IMR-90 (cell line): ENCODE results near the gene NKD1. TPM values are rescaled to one million over a fixed set of nuclear protein-coding genes. Genes with fewer than 3 reads are reported as not detected.

ENCODE experiments used
- ATAC-seq: fragments of 200-7000 bp; cut with Tn5 transposase; 2 replicates; pipeline ENCODE4 v1.9.1; 2020; ENCODE audit warnings: low read depth, mild to moderate bottlenecking, moderate library complexity
- BruUV-seq: library from RNA; stranded (reverse); fragments of 400-500 nt; replicated peaks from 2 replicates; lab custom pipeline; 2021; lab: Mats Ljungman, UMichigan
- CTCF ChIA-PET: fragments of 300-600 bp; formaldehyde crosslinking; extraction: SDS; loops from one replicate; lab custom pipeline; 2021; ENCODE audit warnings: antibody characterized with exemption; lab: Yijun Ruan, JAX
- POLR2A ChIA-PET: fragments of 300-600 bp; sonication (Branson Sonifier 250); formaldehyde crosslinking; loops from one replicate; lab custom pipeline; 2022; ENCODE audit warnings: antibody characterized with exemption; ENCODE audit not compliant: unreplicated experiment; lab: Charles Lee
- DNase-seq: peaks from one replicate; pipeline ENCODE4 v3.0.0; 2013
- H2AFZ ChIP-seq: replicated peaks from 2 replicates; pipeline ENCODE3; 2013; ENCODE audit warnings: low read length, mild to moderate bottlenecking; ENCODE audit not compliant: poor library complexity
- H2AK5ac ChIP-seq: 2 replicates; pipeline ENCODE4 v1.6.1; 2013; ENCODE audit warnings: low read depth, low read length, inconsistent platforms
- H2AK9ac ChIP-seq: replicated peaks from 2 replicates; pipeline ENCODE3; 2013; ENCODE audit warnings: mild to moderate bottlenecking, low read depth, low read length, moderate library complexity; ENCODE audit not compliant: poor library complexity
- H2BK120ac ChIP-seq: 2 replicates; pipeline ENCODE4 v1.6.1; 2013; ENCODE audit warnings: low read depth, low read length, inconsistent platforms
- H2BK15ac ChIP-seq: 3 replicates; pipeline ENCODE4 v1.6.1; 2013; ENCODE audit warnings: low read depth, low read length, inconsistent platforms
- H2BK20ac ChIP-seq: 2 replicates; pipeline ENCODE4 v1.6.1; 2013; ENCODE audit warnings: low read depth, mild to moderate bottlenecking, inconsistent platforms, low read length, moderate library complexity
- H2BK5ac ChIP-seq: 2 replicates; pipeline ENCODE4 v1.6.1; 2013; ENCODE audit warnings: mild to moderate bottlenecking, low read depth, low read length, inconsistent platforms; ENCODE audit not compliant: poor library complexity, severe bottlenecking
- H3K14ac ChIP-seq: replicated peaks from 2 replicates; pipeline ENCODE4 v1.6.1; 2013; ENCODE audit warnings: low read depth, low read length, inconsistent platforms
- H3K18ac ChIP-seq: 2 replicates; pipeline ENCODE4 v1.6.1; 2013; ENCODE audit warnings: low read depth, low read length, control low read depth
- H3K23ac ChIP-seq: 2 replicates; pipeline ENCODE4 v1.6.1; 2013; ENCODE audit warnings: low read depth, low read length, inconsistent platforms
- H3K27ac ChIP-seq: 2 replicates; pipeline ENCODE4 v1.5.1; 2013; ENCODE audit warnings: mild to moderate bottlenecking, control low read depth, low read length; ENCODE audit not compliant: insufficient read depth
- H3K27me3 ChIP-seq: 2 replicates; pipeline ENCODE4 v1.6.1; 2013; ENCODE audit warnings: low read length; ENCODE audit not compliant: control insufficient read depth, insufficient read depth
- H3K36me3 ChIP-seq: 2 replicates; pipeline ENCODE4 v1.6.1; 2013; ENCODE audit warnings: low read length, mixed read lengths; ENCODE audit not compliant: control insufficient read depth, insufficient read depth
- H3K4ac ChIP-seq: 2 replicates; pipeline ENCODE4 v1.6.1; 2013; ENCODE audit warnings: low read depth, low read length, inconsistent platforms
- H3K4me1 ChIP-seq: 2 replicates; pipeline ENCODE4 v1.6.1; 2013; ENCODE audit warnings: low read length, mixed read lengths; ENCODE audit not compliant: control insufficient read depth, insufficient read depth
- H3K4me2 ChIP-seq: 2 replicates; pipeline ENCODE4 v1.6.1; 2013; ENCODE audit warnings: low read depth, mild to moderate bottlenecking, control low read depth, low read length, moderate library complexity
- H3K4me3 ChIP-seq: 2 replicates; pipeline ENCODE4 v1.5.1; 2013; ENCODE audit warnings: low read depth, mild to moderate bottlenecking, control low read depth, low read length, moderate library complexity; ENCODE audit not compliant: insufficient read depth
- H3K56ac ChIP-seq: 2 replicates; pipeline ENCODE4 v1.6.1; 2013; ENCODE audit warnings: low read length, inconsistent platforms; ENCODE audit not compliant: insufficient read depth; ENCODE audit errors: extremely low read depth
- H3K79me1 ChIP-seq, 2 experiments: 2 replicates each; pipeline ENCODE4 v1.6.1; 2013; ENCODE audit warnings: low read length in 2 of 2, inconsistent platforms in 1 of 2, low read depth in 1 of 2
- H3K9ac ChIP-seq: 2 replicates; pipeline ENCODE4 v1.6.1; 2013; ENCODE audit warnings: low read depth, low read length, control low read depth
- H3K9me1 ChIP-seq: 2 replicates; pipeline ENCODE4 v1.6.1; 2013; ENCODE audit warnings: low read length, inconsistent platforms; ENCODE audit not compliant: insufficient read depth
- H3K9me3 ChIP-seq: 2 replicates; pipeline ENCODE4 v1.6.1; 2013; ENCODE audit warnings: low read length; ENCODE audit not compliant: control insufficient read depth, insufficient read depth
- H4K20me1 ChIP-seq: 2 replicates; pipeline ENCODE4 v1.6.1; 2013; ENCODE audit warnings: low read length, inconsistent platforms; ENCODE audit not compliant: insufficient read depth
- H4K5ac ChIP-seq: 2 replicates; pipeline ENCODE4 v1.6.1; 2013; ENCODE audit warnings: mild to moderate bottlenecking, low read depth, low read length, control low read depth
- H4K8ac ChIP-seq, 2 experiments: 2 replicates each; pipeline ENCODE4 v1.6.1; 2013; ENCODE audit warnings: low read depth in 2 of 2, low read length in 2 of 2, control low read depth in 1 of 2, inconsistent platforms in 1 of 2
- H4K91ac ChIP-seq: 2 replicates; pipeline ENCODE4 v1.6.1; 2013; ENCODE audit warnings: low read depth, low read length, inconsistent platforms; ENCODE audit not compliant: insufficient read depth
- CTCF ChIP-seq: conservative IDR thresholded peaks from 2 replicates; pipeline ENCODE4 v1.5.1; 2012; ENCODE audit warnings: mild to moderate bottlenecking, low read depth, low read length, improper control_type of control experiment
- FOS ChIP-seq: fragments of 150-350 bp; IDR thresholded peaks from 2 replicates; pipeline ENCODE4 v1.6.1; 2016; ENCODE audit warnings: low read depth, low read length
- POLR2A ChIP-seq: IDR thresholded peaks from 2 replicates; pipeline ENCODE4 v1.6.1; 2012; ENCODE audit warnings: mild to moderate bottlenecking, low read depth, low read length
- RAD21 ChIP-seq: IDR thresholded peaks from 2 replicates; pipeline ENCODE4 v1.6.1; 2012; ENCODE audit warnings: low read length, improper control_type of control experiment
- USF2 ChIP-seq: fragments of 150-350 bp; IDR thresholded peaks from 2 replicates; pipeline ENCODE4 v1.6.1; 2017; ENCODE audit warnings: mild to moderate bottlenecking, antibody characterized with exemption, low read length, low read depth
- WGBS, 2 experiments: methylation state at CpG; one replicate each; pipeline versions ENCODE4 v1.1.5 to v1.1.7; 2013; ENCODE audit warnings: missing lambda C conversion rate in 2 of 2; ENCODE audit not compliant: insufficient read length in 1 of 2; ENCODE audit errors: extremely low coverage in 2 of 2; 5-methylcytosine and 5-hydroxymethylcytosine counted together
- dilution Hi-C: fragments of 300-500 bp; cut with HindIII; formaldehyde crosslinking; loops from one replicate; pipeline ENCODE4 v1.14.3; 2018; ENCODE audit warnings: low sequenced_read_pairs; ENCODE audit not compliant: unreplicated experiment
- in situ Hi-C: fragments of 300-500 bp; cut with MboI; formaldehyde crosslinking; loops from 3 replicates; pipeline ENCODE4 v1.14.3; 2019; ENCODE audit warnings: low sequenced_read_pairs, inconsistent platforms, mixed read lengths
- intact Hi-C: fragments of 100-400 bp; cut with micrococcal nuclease; formaldehyde crosslinking; loops from 2 replicates; pipeline ENCODE4 v1.10.0; 2022
- polyA plus RNA-seq, 3 experiments: library from polyadenylated mRNA; depleted of rRNA; stranded (reverse); fragments of >200 nt; gene quantifications; 2 replicates each; pipeline ENCODE4 v1.2.3, GENCODE V29; 2012; ENCODE audit warnings: low replicate concordance in 1 of 3
- total RNA-seq: library from RNA; depleted of rRNA; stranded (reverse); fragments of >200 nt; gene quantifications from 2 replicates; pipeline ENCODE4 v1.2.3, GENCODE V29; 2012

The NKD1 gene
- total and polyA plus RNA-seq, 2 of the 4 experiments (the other 2 are of a cell fraction) = not detected

GRCh38 chr16:50558913-50559312, 10.7 kb downstream of the NKD1 start:
- TF ChIP-seq CTCF (no peak), FOS (no peak), USF2 (no peak), RAD21 (no peak), POLR2A (no peak)
- Histone ChIP-seq H3K14ac (no peak overlapping the region), H3K4ac (no peak overlapping the region), H3K27me3 (peaks cover 5% of the 10 kb centered on the region), H3K23ac (no peak overlapping the region), H3K18ac (no peak overlapping the region), H2AFZ (no peak overlapping the region), H4K91ac (no peak overlapping the region), H2AK5ac (no peak overlapping the region), H3K9me1 (no peaks in the 10 kb centered on the region), H4K5ac (no peak overlapping the region), H2BK5ac (no peak overlapping the region), H4K8ac (no peak overlapping the region), H3K9ac (no peak overlapping the region), H3K4me1 (no peaks in the 10 kb centered on the region), H2BK15ac (no peak overlapping the region), H2BK120ac (no peak overlapping the region), H2AK9ac (no peak overlapping the region), H3K9me3 (peaks cover 2% of the 10 kb centered on the region; the same call in 1 of the 2 replicates), H3K27ac (no peak overlapping the region), H3K36me3 (no peaks in the 10 kb centered on the region), H4K20me1 (no peaks in the 10 kb centered on the region), H3K4me2 (no peak overlapping the region), H2BK20ac (no peak overlapping the region), H3K56ac (no peak overlapping the region), H3K4me3 (no peak overlapping the region), H3K79me1 (no peaks in the 10 kb centered on the region)
- ChIA-PET CTCF (no interaction called here), POLR2A (interaction anchor here (0.7 kb wide), 1 partner anchor 8 kb away, joined by 4 read pairs; no protein-coding TSS in a partner anchor)
- dilution Hi-C loops = no loop called here
- BruUV-seq = no TSS peak
- in situ Hi-C loops = no loop called here
- intact Hi-C loops = no loop called here
- no peak for ATAC-seq
- DNase-seq = no peak
- WGBS, 2 experiments = no CpG with 5 or more reads among the region's 1 CpG
